Left ventricle myocardium inferior (tissue), 1 donor: Measurements from ENCODE around the gene PCDHGB3. TPM values are rescaled to one million over a fixed set of nuclear protein-coding genes. Genes with fewer than 3 reads are reported as not detected.
"Not testable (repeated sequence)": the region's sequence is repeated elsewhere in the genome, so short reads cannot be mapped to it uniquely, and the experiment has no call there.

Experiments
- DNase-seq: peaks from one replicate; pipeline ENCODE4 v3.0.0-alpha.2; 2020
- H3K27ac ChIP-seq: fragments of 200-600 bp; replicated peaks from 2 replicates; pipeline ENCODE4 v1.8.0; 2021
- H3K27me3 ChIP-seq: fragments of 200-600 bp; 2 replicates; pipeline ENCODE4 v1.8.0; 2021; ENCODE audit warnings: low read depth
- H3K36me3 ChIP-seq: fragments of 200-600 bp; 2 replicates; pipeline ENCODE4 v1.8.0; 2021
- H3K4me1 ChIP-seq: fragments of 200-600 bp; 2 replicates; pipeline ENCODE4 v1.8.0; 2021
- H3K4me3 ChIP-seq: fragments of 200-600 bp; 2 replicates; pipeline ENCODE4 v1.8.0; 2021; ENCODE audit warnings: mild to moderate bottlenecking, moderate library complexity
- H3K9me3 ChIP-seq: fragments of 200-600 bp; replicated peaks from 2 replicates; pipeline ENCODE4 v1.8.0; 2021
- intact Hi-C: fragments of 100-400 bp; cut with micrococcal nuclease; formaldehyde crosslinking; loops from one replicate; pipeline ENCODE4 v1.11.0; 2022
- total RNA-seq: library from RNA; stranded (reverse); fragmentation: NEBNext Ultra II Directional; extraction: Animal tissue kit (Norgen Biotek cat#: 25700); gene quantifications from one replicate; pipeline ENCODE4 v1.2.1, GENCODE V29; 2021
- TF ChIP-seq, protein P1 (sequence below): fragments of 200-600 bp; IDR thresholded peaks from 2 replicates; pipeline ENCODE4 v1.8.0; 2021; ENCODE audit warnings: antibody characterized with exemption, mild to moderate bottlenecking, borderline replicate concordance
- donor health status: DM: no; HTN: yes; CAD: no; lungs with severe emphysema.

PCDHGB3 gene
- total RNA-seq, 1 donor from 2014 or later = 6.3 TPM

DNA sequence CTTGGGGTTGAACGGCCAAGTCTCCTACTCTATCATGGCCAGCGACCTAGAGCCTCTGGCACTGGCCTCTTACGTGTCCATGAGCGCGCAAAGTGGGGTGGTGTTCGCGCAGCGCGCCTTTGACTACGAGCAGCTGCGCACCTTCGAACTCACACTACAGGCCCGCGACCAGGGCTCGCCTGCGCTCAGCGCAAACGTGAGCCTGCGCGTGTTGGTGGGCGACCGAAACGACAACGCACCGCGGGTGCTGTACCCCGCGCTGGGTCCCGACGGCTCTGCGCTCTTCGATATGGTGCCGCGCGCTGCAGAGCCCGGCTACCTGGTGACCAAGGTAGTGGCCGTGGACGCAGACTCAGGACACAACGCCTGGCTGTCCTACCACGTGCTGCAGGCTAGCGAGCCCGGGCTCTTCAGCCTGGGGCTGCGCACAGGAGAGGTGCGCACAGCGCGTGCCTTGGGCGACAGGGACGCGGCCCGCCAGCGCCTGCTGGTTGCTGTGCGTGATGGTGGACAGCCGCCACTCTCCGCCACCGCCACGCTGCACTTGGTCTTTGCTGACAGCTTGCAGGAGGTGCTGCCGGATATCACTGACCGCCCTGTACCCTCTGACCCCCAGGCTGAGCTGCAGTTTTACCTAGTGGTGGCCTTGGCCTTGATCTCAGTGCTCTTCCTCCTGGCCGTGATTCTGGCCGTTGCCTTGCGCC lies 29.7 kb downstream of the PCDHGB3 start:
- intact Hi-C loops = no loop called here
- TF ChIP-seq, protein P1, sequence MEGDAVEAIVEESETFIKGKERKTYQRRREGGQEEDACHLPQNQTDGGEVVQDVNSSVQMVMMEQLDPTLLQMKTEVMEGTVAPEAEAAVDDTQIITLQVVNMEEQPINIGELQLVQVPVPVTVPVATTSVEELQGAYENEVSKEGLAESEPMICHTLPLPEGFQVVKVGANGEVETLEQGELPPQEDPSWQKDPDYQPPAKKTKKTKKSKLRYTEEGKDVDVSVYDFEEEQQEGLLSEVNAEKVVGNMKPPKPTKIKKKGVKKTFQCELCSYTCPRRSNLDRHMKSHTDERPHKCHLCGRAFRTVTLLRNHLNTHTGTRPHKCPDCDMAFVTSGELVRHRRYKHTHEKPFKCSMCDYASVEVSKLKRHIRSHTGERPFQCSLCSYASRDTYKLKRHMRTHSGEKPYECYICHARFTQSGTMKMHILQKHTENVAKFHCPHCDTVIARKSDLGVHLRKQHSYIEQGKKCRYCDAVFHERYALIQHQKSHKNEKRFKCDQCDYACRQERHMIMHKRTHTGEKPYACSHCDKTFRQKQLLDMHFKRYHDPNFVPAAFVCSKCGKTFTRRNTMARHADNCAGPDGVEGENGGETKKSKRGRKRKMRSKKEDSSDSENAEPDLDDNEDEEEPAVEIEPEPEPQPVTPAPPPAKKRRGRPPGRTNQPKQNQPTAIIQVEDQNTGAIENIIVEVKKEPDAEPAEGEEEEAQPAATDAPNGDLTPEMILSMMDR = no peak
- DNase-seq = no peak
- H3K9me3 ChIP-seq = peaks cover 93% of the 10 kb centered on the region
- no peak overlapping the region for H3K27ac ChIP-seq
- H3K4me3 ChIP-seq = peak overlapping the region; percentile 24
- H3K36me3 ChIP-seq = peaks cover 23% of the 10 kb centered on the region
- H3K27me3 ChIP-seq = no peaks in the 10 kb centered on the region
- H3K4me1 ChIP-seq = peaks cover 24% of the 10 kb centered on the region

DNA sequence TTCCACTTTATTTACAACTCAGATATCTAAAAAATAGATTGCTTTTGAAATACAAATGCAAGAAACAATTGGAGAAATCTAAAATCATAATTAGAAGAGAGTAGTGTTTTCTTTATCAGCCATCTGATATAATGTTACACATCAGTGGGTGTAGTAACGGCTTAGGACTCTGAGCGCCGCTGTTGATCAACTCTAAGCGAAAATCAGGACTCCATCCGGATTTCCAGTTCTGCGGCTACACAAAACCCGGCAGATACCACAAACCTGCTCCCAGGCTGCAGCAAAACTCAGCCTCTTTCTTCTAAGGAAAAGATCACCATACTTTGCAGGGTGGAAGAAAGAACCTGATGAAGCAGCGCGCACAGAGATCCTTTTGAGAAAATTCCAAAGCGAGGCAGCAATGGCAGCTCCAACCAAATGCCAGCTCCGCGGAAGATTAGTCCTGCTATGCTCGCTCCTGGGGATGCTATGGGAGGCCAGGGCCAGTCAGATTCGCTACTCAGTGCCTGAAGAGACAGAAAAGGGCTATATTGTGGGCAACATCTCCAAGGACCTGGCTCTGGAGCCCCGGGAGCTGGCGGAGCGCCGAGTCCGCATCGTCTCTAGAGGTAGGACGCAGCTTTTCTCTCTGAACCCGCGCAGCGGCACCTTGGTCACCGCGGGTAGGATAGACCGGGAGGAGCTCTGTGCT lies 32.7 kb downstream of the PCDHGB3 start, which contains the start of gene PCDHGA9:
Gene PCDHGA9, plus strand, starts transcription at position 226 of the 691 bp plus-strand sequence. Its CDS starts 175 bp downstream, at position 401.
- H3K9me3 ChIP-seq = peaks cover 96% of the 10 kb centered on the region

GRCh38 chr5:141403387-141403786 lies 33.3 kb downstream of the PCDHGB3 start:
- DNase-seq = no peak
- TF ChIP-seq, protein P1 = no peak
- Histone ChIP-seq H3K9me3 (peaks cover 100% of the 10 kb centered on the region), H3K36me3 (peaks cover 34% of the 10 kb centered on the region), H3K4me3 (peak overlapping the region; percentile 44), H3K4me1 (peaks cover 24% of the 10 kb centered on the region), H3K27ac (no peak overlapping the region), H3K27me3 (no peaks in the 10 kb centered on the region)
- intact Hi-C loops = no loop called here

More for the DNA sequence above, 32.7 kb downstream of the PCDHGB3 start, which contains the start of gene PCDHGA9:
- H3K4me1 ChIP-seq = peaks cover 24% of the 10 kb centered on the region
- DNase-seq = no peak
- intact Hi-C loops = no loop called here
- TF ChIP-seq, protein P1 = peak; percentile 45
- H3K4me3 ChIP-seq = peak within 1 kb of the TSS; percentile 44
- H3K27me3 ChIP-seq = no peaks in the 10 kb centered on the region
- H3K36me3 ChIP-seq = peaks cover 34% of the 10 kb centered on the region
- no peak within 1 kb of the TSS for H3K27ac ChIP-seq

GRCh38 chr5:141407790-141408505 lies 37.9 kb downstream of the PCDHGB3 start, which contains the start of gene PCDHGB6:
Gene PCDHGB6 (plus strand): TSS chr5:141408021. CDS start chr5:141408203, 182 bp downstream.
- Histone ChIP-seq H3K9me3 (peaks cover 100% of the 10 kb centered on the region), H3K4me1 (peaks cover 22% of the 10 kb centered on the region), H3K27ac (peak within 1 kb of the TSS; percentile 68), H3K36me3 (peaks cover 54% of the 10 kb centered on the region), H3K4me3 (peak within 1 kb of the TSS; percentile 58)
- intact Hi-C loops, H3K27me3 ChIP-seq: not testable (repeated sequence)
- TF ChIP-seq, protein P1 = peak; percentile 72
- DNase-seq = peak; percentile 52

DNA sequence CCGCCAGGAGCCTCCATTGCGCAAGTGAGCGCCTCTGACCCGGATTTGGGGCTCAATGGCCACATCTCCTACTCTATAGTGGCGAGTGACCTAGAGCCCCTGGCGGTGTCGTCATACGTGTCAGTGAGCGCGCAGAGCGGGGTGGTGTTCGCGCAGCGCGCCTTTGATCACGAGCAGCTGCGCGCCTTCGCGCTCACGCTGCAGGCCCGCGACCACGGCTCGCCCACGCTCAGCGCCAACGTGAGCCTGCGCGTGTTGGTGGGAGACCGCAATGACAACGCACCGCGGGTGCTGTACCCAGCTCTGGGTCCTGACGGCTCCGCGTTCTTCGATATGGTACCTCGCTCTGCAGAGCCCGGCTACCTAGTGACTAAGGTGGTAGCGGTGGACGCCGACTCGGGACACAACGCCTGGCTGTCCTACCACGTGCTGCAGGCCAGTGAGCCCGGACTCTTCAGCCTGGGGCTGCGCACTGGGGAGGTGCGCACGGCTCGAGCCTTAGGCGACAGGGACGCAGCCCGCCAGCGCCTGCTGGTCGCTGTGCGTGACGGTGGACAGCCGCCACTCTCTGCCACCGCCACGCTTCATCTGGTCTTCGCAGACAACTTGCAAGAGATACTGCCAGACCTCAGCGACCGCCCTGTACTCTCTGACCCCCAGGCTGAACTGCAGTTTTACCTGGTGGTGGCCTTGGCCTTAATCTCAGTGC lies 39.7 kb downstream of the PCDHGB3 start:
- Histone ChIP-seq H3K4me3 (no peak overlapping the region), H3K27me3 (no peaks in the 10 kb centered on the region)

More for the DNA sequence above, 39.7 kb downstream of the PCDHGB3 start:
- DNase-seq = no peak
- peaks cover 100% of the 10 kb centered on the region for H3K9me3 ChIP-seq
- TF ChIP-seq, protein P1 = no peak
- peaks cover 36% of the 10 kb centered on the region for H3K4me1 ChIP-seq
- H3K36me3 ChIP-seq = peaks cover 54% of the 10 kb centered on the region
- no peak overlapping the region for H3K27ac ChIP-seq
- intact Hi-C loops = loop anchor here (10.0 kb wide), 1 partner anchor 145 kb away; no protein-coding TSS in a partner anchor
